ENCODE measurements around the gene CYP2W1.

The CYP2W1 gene, protein sequence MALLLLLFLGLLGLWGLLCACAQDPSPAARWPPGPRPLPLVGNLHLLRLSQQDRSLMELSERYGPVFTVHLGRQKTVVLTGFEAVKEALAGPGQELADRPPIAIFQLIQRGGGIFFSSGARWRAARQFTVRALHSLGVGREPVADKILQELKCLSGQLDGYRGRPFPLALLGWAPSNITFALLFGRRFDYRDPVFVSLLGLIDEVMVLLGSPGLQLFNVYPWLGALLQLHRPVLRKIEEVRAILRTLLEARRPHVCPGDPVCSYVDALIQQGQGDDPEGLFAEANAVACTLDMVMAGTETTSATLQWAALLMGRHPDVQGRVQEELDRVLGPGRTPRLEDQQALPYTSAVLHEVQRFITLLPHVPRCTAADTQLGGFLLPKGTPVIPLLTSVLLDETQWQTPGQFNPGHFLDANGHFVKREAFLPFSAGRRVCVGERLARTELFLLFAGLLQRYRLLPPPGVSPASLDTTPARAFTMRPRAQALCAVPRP

DNA sequence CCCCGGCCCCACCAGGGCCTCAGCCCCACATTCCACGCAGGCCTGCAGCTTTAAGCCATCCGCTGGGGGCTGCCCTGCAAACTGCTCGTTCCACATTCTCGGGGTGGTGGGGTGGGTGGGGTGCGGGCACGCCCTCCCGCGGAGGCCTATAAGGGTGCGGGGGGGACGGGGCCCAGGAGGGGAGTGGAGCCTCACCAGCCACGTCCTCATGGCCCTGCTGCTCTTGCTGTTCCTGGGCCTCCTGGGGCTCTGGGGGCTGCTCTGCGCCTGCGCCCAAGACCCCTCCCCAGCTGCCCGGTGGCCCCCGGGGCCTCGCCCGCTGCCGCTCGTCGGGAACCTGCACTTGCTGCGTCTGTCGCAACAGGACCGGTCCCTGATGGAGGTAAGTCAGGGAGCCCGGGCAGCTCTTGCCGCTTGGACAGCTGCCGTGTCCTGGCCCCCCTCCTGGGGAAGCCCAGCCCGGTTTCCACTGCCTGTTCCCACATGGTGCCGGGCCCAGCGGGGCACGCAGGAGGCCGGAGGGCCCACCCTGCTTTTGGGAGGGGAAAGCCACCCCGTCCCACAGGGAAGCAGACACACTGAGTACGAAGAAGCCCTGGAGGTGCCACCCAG, at the start of gene CYP2W1:
Gene CYP2W1, plus strand, starts transcription at position 178 of the 612 bp plus-strand sequence. Its CDS starts 31 bp downstream, at position 209.
- no peaks in the 10 kb centered on the region for H3K36me3 ChIP-seq
- no peak for DNase-seq
- TF ChIP-seq, protein P1, sequence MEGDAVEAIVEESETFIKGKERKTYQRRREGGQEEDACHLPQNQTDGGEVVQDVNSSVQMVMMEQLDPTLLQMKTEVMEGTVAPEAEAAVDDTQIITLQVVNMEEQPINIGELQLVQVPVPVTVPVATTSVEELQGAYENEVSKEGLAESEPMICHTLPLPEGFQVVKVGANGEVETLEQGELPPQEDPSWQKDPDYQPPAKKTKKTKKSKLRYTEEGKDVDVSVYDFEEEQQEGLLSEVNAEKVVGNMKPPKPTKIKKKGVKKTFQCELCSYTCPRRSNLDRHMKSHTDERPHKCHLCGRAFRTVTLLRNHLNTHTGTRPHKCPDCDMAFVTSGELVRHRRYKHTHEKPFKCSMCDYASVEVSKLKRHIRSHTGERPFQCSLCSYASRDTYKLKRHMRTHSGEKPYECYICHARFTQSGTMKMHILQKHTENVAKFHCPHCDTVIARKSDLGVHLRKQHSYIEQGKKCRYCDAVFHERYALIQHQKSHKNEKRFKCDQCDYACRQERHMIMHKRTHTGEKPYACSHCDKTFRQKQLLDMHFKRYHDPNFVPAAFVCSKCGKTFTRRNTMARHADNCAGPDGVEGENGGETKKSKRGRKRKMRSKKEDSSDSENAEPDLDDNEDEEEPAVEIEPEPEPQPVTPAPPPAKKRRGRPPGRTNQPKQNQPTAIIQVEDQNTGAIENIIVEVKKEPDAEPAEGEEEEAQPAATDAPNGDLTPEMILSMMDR (IDR thresholded peaks at IDR 0.05; ENCODE audit: low read depth, low read length), result no peak

DNA sequence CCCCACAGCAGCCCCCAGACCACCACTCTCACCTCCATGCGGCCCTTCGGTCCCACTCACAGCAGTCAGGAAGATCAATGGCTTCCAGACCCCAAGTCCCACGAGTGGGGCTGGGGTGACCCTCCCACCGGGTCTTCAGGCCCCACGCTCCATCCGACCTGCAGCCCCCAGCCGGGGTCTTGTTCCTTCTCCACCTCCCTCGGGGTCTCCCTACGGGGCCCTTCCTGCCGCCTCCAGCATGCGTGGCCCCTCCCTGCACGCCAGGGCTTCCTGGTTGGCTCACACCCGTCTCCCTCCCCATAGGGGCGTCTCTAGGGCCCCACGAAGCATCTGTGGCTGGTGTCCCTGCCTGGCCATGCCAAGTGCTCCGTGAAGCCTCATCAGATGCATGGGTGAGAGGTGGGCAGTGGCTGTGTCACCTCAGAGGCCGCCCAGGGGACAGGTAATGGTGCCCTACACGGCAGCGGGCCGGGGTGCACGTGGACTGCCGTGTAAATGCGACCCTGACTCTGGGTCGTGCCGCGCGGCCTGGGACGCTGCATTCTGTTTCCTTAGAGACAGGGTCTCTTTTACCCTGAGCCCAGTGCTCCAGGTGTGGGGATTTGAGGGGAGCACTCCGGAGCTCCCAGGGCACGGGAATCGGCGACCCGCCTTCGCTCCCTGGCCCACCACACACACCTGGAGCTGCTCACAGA, 48.4 kb upstream of the CYP2W1 start:
- Histone ChIP-seq H3K36me3 (no peaks in the 10 kb centered on the region), H3K9me3 (ENCODE audit: severe bottlenecking) (no peaks in the 10 kb centered on the region), H3K4me3 (ENCODE audit: low read depth, low read length) (no peak overlapping the region), H3K27me3 (ENCODE audit: insufficient read depth, low read depth, severe bottlenecking) (no peaks in the 10 kb centered on the region), H3K27ac (no peak overlapping the region)
- TF ChIP-seq, protein P1 (IDR thresholded peaks at IDR 0.05; ENCODE audit: low read depth, low read length), result no peak
- DNase-seq, result no peak

More for the DNA sequence above, at the start of gene CYP2W1:
- Histone ChIP-seq H3K9me3 (ENCODE audit: severe bottlenecking) (no peaks in the 10 kb centered on the region), H3K4me3 (ENCODE audit: low read depth, low read length) (no peak within 1 kb of the TSS), H3K27ac (peak within 1 kb of the TSS; percentile 80), H3K27me3 (ENCODE audit: insufficient read depth, low read depth, severe bottlenecking) (no peaks in the 10 kb centered on the region)

DNA sequence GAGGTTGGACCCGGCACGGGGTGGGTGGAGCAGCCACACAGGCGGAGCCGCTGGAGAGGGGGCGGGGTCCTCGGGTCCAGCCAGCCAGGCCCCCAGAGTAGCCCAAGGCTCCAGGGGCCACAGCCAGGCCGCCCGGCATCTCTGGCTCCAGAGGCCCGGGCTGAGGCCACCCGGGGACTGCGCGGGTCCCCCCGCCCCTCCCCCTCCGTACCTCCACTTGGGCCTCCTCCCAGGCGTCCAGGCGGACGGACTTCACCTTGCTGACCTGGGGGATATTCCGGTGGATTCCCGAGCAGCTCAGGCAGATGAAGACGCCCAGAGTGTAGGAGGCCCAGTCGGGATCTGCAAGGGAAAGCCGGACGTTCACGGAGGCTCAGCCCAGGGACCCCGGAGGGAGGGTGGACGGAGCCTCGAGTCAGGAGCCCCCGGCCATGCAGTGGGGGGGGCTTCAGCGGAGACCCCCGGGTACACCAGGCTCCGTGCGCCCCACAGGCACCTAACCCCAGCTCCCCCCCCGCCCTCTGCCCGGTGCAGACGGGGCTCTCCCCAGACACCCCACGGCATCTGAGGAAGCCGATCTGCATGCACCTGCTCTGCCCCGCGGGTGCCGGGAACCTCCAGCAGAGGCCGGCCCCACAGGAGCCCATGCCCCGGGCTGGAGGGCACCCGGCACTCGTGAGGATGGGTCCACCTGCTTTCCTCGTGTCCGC, 47.7 kb upstream of the CYP2W1 start:
- no peak overlapping the region for H3K4me3 ChIP-seq (ENCODE audit: low read depth, low read length)
- H3K9me3 ChIP-seq (ENCODE audit: severe bottlenecking), result no peaks in the 10 kb centered on the region
- H3K36me3 ChIP-seq, result no peaks in the 10 kb centered on the region
- no peaks in the 10 kb centered on the region for H3K27me3 ChIP-seq (ENCODE audit: insufficient read depth, low read depth, severe bottlenecking)
- no peak overlapping the region for H3K27ac ChIP-seq
- DNase-seq, result no peak
- TF ChIP-seq, protein P1 (IDR thresholded peaks at IDR 0.05; ENCODE audit: low read depth, low read length), result no peak

DNA sequence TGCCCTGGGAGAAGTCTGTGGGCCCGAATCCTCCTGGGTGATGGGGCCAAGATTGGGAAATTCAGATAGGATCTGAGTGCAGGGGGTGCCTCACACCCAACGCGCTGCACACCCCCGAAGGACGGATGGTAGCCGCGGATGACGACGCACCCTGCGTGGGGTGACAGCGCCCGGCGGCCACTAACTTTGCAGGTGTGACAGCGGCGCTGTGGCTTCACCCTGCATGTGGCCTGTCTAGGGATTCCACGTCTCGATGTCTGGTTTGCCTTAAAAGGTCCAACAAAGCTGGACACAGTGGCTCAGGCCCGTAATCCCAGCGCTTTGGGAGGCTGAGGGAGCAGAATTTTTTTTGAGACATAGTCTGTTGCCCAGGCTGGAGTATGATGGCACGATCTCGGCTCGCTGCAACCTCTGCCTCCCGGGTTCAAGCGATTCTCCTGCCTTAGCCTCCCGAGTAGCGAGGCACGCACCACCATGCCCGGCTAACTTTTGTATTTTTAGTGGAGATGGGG, 47.1 kb upstream of the CYP2W1 start:
- Histone ChIP-seq H3K27me3 (ENCODE audit: insufficient read depth, low read depth, severe bottlenecking) (no peaks in the 10 kb centered on the region), H3K36me3 (no peaks in the 10 kb centered on the region), H3K27ac (no peak overlapping the region), H3K9me3 (ENCODE audit: severe bottlenecking) (peaks cover 3% of the 10 kb centered on the region), H3K4me3 (ENCODE audit: low read depth, low read length) (no peak overlapping the region)
- TF ChIP-seq, protein P1 (IDR thresholded peaks at IDR 0.05; ENCODE audit: low read depth, low read length), result no peak
- no peak for DNase-seq

DNA sequence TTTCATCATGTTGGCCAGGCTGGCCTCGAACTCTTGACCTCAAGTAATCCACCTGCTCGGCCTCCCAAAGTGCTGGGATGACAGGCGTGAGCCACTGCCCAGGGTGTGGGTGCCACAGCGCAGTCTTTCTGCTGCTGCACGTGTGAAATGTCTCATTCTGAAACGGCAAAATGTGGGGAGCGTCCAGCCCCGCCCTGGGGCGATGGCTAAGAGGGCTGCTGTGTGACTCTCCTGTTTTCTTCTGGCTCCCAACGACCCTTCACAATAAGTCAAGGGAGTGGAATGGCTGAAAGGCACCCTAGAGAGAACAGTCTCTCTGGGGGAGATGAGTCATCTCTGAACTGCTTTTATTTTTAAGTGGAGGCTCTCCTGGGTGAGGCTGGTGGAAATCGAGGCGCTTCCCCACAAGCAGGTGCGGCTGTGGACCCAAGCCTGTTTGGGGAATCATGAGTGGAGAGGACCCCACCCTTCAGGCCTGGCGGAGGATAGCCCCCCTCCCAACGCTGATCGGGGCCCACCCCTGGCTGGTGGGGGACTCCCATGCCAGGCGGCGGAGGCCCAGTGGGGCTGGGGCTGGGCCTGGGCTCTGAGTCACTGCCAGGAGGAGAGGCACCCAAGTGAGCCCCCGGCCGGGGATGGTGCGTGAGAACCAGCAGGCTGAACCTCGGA, 46.5 kb upstream of the CYP2W1 start:
- H3K27ac ChIP-seq, result no peak overlapping the region
- peaks cover 3% of the 10 kb centered on the region for H3K9me3 ChIP-seq (ENCODE audit: severe bottlenecking)
- TF ChIP-seq, protein P1 (IDR thresholded peaks at IDR 0.05; ENCODE audit: low read depth, low read length), result no peak
- H3K4me3 ChIP-seq (ENCODE audit: low read depth, low read length), result no peak overlapping the region
- H3K27me3 ChIP-seq (ENCODE audit: insufficient read depth, low read depth, severe bottlenecking), result no peaks in the 10 kb centered on the region
- no peak for DNase-seq
- H3K36me3 ChIP-seq, result no peaks in the 10 kb centered on the region
